Stimulated activated CD8-positive, alpha-beta memory T cell treated with anti-CD3 and anti-CD28 coated beads, Interleukin-12 subunit alpha, Interleukin-12 subunit beta, amount 100 ng/mL, for 24 hours (primary cell): ENCODE data around the gene GAL.

Source experiments
- DNase-seq: peaks from one replicate; pipeline ENCODE4 v3.0.0-alpha.2; 2020; ENCODE audit errors: extremely low read depth

Gene GAL

DNA sequence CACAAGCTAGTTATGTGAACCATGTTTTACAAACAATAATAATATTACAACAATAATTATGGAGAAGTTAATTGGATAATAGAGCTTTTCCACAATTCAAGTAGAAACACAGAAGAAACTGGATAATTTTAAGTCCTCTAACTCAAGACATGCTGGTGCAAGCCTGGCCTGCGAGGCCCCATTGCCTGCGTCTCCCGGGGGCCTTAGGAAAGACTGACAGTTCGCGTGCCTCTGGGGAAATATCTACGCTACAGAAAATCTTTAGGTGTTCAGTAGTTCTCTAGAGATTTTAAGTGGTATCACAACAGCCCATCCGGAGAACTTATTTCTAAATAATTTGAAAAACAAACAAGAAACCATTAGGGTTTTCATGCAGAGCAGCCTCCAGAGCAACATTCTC is 23.2 kb downstream of the GAL start:
- DNase-seq = no peak

DNA sequence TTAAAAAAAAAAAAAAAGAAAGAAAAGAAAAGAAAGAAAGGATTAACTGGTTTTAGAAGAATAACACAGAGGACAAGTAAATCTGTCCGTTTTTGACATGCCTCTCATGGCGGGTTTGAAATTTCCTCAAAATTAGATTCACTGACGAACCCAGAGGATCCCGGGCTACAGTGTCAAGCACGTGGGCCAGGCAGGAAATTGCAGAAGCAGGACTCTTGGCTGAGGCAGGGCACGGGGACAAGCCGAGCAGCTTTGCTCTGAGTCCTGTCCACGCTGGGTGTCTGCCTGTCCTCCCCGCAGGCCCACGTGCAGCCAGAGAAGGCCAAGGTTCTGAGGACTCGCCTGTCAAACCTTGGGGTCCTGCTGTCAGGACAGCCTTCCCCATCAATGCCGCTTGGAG is 24.7 kb downstream of the GAL start:
- no peak for DNase-seq

DNA sequence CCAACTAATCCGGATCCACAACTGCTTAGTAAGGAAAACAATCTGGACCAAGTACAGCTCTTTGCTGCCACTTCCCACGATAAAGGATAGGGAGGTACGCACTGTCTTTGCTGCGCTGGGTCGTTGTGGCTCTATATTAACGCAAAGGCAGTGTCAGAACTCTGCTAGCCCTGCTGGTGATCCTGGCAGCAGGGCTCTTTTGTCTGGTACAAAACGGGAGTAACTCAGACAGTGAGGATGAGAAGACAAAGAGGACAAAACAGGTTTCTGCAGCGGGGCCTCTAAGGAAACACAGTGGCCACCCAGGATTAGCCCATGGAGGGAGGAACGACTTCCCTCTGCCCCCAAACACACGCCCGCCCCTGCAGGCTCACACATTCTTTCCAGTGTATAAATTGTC is 26.1 kb downstream of the GAL start:
- no peak for DNase-seq

DNA sequence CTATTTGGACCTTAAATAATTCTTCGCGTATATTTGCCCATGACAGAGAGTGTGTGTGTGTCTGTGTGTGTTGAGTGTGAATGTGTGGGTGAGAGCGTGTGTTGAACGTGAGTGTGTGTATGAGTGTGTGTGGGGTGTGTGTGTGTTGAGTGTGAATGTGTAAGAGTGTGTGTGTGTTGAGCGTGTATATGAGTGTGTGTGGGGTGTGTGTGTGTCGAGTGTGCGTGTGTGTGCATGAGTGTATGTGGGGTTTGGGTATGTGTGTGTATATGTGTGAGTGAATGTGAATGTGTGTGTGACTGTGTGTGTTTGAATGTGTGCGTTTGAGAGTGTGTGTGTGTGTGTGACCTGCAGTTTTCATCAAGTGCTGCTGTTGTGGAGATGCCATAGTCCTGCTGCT is 26.8 kb downstream of the GAL start:
- no peak for DNase-seq

DNA sequence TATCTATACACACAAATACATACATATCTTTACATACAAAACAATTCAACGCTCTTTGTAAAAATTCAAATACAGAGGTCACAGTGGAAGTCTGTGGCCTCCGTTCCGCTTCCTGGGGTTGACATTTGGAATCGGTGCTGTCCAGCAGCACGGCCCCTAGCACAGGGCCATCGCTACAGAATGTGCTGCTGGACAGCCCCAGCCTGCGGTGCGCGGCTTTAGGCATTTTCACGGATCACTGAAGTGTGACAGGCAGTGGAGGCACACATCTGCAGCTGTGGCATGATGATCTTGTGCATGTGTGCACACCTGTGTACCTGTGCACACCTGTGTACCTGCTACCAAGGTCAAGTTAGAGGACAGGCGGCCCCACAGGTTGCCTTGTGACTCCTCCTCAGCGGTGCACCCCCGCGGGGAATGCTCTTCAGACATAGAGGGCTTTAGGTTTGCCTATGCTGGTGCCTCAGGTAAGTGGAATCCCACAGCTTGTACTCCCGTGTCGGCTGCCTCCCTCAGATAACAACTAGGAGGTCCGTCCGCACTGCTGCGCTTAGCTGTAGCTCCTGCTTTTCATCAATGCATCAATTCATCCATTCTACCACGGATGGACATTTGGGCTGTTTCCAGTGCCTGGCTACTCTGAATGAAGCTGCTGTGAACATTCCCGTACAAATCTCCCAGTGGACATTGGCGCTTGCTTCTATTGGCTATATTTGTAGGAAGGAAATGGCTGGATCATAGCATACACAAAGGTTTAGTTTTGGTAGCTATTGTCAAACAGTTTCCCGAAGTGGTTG is 29.9 kb downstream of the GAL start:
- no peak for DNase-seq

DNA sequence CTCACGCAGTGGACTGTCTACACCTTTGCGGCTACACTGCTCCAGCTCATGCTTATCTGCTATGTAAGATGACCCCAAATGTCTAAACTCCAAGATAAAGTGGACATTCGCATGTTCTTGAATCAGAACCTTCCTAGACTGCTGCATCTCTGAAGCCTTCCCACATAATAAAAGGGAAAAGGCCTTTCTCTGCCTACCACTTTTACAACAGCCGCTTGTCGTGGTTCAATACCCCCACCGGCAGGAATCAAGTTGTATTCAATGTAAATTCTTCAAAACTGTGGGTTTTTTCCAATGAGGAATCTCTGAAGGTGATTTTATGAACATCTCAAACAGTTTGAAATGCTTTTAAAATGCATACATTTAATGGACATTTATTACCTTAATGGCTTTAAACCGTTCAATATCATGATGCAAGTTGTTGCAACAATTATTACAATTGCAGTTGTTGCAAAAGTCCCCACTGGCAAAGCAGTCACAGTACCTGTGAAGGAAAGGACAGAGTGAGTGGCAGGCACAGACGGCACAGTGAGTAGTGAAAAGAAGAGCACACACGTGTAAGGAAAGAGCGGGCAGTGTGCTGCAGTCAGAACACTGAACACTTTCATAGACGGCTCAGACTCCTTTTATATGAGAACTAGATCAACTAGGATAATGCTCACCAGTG is 31.2 kb downstream of the GAL start:
- DNase-seq = no peak

DNA sequence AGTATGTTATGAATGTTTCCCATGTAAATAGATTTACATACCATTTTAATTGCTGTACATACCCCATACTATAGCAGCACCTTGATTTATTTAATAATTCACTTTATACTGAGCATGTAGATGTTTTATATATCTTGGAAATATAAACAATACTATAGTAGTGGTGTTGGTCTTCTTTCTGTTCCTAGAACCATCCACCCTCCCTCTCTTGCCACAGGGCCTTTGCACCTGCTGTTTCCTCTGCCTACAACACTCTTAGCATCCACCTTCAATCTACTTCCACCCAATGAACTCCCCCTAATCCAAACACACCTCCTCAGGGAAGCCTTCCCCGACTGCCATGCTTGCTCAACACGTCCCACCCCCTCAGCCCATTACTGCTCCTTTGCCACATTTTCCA is 36.7 kb downstream of the GAL start:
- DNase-seq = no peak

DNA sequence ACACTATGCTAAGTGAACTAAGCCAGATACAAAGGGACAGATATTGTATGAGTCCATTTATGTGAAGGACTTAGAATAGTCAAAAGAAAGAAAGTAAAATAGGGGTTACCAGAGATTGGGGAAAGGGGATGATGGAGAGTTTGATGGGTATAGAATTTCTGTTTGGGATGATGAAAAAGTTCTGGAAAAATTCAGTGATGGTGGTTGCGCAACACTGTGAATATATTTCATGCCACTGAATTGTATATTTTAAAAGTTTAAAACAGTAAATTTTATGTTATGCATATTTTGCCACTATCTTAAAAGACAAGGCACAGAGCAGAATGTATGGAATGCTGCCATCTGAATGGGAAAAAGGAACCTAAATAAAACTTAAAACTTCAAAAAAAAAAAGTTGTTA is 37.8 kb downstream of the GAL start:
- no peak for DNase-seq

DNA sequence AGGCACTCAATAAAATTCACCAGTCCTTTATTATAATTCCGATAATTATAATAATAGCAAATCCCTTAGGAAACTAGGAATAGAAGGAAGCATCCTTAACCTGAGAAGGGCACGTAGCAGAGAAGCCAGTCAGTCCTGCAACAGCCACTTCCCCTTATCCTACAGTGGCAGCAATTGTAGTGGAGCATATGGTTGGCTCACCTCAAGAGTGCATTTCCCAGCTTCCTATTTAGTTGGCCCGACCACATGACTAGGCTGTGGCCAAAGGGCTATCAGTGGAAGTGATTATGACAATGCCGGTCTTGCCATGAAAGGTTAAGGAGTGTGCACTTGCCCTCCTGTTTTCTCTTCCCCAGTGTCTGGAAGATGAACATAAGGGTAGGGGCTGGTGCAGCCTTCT is 39.9 kb downstream of the GAL start:
- DNase-seq = no peak

DNA sequence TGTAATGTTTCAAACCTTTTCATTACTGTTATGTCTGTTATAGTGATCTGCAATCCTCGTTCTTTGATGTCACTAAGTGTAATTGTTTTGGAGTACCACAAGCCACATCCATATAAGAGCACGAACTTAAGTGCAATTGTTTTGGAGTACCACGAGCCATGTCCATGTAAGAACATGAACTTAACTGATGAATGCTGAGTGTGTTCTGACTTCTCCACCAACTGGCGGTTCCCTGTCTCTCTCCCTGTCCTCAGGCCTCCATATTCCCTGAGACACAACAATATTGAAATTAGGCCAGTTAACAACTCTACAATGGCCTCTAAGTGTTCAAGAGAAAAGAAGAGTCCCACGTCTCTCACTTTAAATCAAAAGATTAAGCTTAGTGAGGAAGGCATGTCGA is 43.4 kb downstream of the GAL start:
- DNase-seq = no peak

DNA sequence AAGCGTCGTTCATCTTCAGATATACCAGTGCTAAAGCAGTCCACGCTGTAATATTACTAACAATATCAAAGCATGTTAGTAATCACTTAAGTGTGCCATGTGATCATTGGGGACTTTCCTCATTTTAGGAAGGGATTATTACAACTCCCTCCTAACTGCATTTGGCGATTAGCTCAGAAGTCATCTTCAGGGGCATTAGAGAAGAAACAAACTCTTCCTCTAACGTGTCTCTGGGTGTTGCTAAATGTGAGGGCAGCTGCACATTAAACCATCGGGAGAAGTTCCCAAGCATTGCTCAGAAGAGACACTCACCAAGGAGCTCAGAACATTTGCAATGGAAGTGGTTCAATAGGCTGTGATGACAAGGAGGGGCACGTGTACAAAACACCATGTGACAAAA is 49.8 kb downstream of the GAL start:
- no peak for DNase-seq

DNA sequence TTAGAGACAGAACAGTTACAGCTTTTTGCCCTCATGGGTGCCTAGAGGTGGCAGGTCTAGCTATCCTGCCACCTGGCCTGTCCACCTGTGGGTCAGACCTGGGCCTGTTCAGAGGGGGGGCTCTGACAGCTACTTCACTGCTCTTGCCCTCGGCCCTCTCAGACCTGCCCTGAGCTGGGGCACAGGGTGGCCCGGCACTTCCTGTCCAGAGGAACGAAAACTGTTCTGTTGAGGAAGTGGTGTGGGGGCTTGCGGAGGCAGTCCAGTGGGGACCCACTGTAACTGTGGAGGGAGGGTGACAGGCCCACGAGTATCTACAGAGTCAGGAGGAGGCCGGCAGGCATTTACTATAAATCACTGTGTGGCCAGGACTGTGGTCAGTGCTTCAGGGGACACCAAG is 50.8 kb downstream of the GAL start:
- DNase-seq = no peak

DNA sequence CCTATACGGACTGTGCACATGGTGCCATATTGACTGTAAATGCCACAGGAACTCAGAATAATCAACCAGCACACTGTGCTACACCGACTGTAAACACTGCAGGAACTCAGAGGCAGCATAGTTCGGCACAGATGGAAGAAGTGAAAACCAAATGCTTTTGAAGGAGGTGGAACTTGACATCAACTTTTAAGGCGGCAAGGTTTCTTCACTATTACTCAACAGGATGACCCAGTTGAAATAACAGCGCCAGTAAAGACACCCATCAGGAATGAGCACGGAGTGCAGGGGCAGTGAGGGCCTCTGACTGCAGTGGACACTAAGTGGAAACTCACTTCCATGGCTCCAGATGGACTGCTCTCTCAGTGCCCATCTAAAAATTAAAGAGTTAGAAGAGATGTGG is 51.3 kb downstream of the GAL start:
- DNase-seq = no peak
